HG03196 (cell line): ENCODE measurements around the gene SUCLA2.
"Not testable (repeated sequence)": the region's sequence is repeated elsewhere in the genome, so short reads cannot be mapped to it uniquely, and the experiment has no call there.

Experiments used
- ATAC-seq: cut with Tn5 transposase; IDR thresholded peaks from one replicate; pipeline ENCODE4 v1.9.1; 2021; ENCODE audit not compliant: unreplicated experiment

Gene SUCLA2

DNA sequence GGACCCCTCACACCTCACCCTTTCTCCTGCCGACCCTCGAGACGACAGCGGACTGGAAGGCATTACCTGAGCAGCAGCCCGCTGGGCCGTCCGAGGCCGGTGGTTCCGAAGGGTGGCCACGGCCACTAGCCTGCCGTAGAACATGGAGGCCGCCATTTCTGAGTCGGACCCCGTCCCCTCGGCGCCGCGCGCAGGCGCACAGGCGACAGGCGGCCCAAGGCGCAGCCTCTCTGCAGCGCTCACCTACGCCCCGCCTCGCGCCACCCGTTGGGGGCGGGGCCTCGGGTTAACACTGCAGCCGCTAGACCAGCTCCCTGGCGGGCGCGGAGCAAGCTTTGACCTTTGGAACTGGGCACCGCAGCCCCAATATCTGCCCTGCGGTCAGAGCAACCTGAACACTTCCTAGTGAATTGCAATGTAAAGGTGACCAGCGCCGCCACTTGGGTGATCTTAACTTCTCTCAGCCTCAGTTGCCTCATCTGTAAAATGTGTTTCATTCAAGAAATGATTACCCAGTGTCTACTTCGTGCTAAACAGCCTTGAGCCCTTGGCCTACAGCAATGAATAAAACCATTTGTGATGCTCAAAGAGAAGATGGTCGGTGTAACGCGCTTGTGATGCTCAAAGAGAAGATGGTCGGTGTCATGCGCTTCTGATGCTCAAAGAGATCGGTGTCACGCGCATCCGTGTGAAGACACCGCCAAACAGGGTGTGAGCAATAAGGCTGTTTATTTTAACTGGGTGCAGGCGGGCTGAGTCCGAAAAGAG is at the start of gene SUCLA2:
Gene SUCLA2, minus strand, starts transcription at position 160 of the 768 bp plus-strand sequence. Its CDS starts 4 bp downstream, at position 156.
- peak; percentile 99 for ATAC-seq

DNA sequence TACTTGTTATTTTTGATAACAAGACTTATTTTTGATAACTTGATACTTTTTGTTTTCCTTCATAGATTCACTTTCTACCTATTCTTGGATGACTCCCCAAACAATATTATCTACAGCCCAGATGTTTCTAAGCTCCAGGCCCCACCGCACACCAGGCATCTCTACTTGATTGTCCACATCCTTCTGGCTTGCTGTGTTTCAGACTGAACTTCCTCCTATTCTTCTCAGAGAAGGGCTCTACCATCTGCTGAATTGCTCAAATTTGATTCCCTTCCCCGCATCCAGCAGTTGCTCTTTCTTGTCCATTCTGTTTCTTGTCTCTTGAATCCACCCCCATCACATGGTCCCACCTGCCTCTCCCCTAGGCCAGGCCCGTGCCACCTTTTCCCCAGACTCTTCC is 49.5 kb upstream of the SUCLA2 start:
- ATAC-seq: no peak

DNA sequence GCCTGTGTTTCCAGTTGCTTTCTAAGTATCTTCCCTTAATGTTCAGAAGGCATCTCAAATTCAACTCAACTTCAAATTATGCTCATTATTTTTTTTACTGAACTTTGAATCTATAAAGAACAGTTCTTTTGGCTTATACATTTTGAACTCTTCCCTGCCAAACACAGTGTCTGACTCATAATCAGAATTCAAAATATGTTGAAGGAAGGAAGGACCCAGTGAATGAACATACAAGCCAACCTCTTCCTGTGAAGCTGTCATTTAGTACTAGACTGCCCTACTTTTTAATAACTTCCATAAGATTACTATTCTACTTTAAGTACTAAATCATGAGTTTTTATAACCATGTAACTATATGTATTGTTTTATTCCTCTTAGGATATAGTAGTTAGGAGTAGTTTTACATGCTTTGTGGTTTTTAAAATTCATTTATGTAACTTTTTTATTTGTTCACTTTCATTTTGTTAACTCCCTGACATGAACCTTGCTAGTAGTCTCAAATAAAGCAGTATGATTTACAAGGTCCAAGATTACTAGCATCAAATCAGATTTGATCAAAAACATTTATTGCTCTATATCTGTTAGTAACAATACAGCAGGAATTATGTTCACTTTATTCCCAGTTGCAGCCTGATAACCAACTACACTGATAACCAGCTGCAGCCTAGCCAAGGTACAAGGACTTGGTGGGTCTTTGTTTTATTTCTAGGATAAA is 42.9 kb upstream of the SUCLA2 start:
- no peak for ATAC-seq

DNA sequence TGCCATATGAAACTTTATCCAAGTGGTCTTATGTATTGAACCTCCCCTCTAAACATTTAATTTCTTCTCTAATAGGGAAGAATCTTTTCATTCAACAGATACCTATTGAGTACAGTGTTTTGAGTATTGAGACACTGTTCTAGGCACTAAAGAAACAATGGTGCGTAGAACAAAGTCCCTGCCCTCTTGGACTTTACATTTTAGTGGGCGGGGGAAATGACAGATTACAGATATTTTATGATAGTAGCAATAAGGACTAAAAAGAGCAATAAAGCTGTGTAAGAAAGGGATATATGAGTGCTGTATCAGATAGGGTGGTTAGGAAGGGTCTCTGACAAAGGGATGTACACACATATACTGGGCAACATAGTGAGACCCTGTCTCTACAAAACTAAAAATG is 41.8 kb upstream of the SUCLA2 start:
- no peak for ATAC-seq

DNA sequence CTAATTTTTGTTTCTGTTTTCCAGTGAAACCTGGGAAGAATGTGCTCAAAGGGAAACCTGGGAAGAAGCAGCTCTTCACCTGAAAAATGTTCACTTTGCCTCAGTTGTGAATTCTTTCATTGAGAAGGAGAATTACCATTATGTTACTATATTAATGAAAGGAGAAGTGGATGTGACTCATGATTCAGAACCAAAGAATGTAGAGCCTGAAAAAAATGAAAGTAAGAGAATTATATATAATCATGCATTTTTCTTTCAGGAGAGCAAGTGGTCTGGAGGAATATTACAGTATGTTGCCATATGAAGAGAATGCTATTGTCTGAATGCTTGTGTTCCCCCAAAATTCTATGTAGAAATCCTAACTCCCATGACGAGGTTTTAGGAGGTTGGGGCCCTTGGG is 39.8 kb upstream of the SUCLA2 start:
- ATAC-seq: no peak

DNA sequence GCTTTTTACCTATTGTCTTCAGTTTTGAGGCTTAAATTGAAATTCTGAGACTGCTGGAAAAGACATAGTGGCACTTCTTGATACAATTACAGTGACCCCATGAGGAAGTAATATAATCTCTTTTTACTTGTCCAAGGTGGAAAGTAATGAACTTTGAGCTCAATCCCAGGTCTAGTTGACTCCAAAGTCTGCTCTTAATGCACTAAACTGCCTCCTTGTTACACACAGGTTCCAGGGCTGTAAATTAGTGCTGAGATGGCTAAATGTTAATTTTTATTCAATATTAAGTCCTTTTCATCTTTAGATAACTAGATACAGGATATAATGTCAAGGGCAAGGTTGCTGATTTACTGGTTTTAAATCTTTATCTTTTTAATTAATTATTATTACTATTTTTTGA is 39.0 kb upstream of the SUCLA2 start:
- no peak for ATAC-seq

DNA sequence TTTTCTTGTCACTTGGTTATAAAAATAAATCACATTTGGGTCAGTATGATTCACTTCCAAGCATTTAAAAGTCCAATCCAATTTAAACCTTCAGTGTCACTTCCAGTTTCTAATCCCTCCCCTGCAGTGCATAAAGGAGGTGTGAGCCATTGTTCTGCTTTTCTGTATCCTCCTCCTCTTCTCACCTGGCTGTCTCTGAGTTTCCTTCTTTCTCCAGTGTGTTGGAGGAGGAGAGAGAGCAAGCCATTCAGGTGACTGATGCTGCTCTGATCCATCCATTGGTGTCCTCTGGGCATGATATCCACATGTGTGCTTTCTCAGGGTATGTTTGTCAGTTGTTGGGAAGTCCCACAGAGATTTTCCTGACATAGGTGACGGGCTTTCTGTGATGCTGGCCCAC is 37.7 kb upstream of the SUCLA2 start:
- no peak for ATAC-seq

DNA sequence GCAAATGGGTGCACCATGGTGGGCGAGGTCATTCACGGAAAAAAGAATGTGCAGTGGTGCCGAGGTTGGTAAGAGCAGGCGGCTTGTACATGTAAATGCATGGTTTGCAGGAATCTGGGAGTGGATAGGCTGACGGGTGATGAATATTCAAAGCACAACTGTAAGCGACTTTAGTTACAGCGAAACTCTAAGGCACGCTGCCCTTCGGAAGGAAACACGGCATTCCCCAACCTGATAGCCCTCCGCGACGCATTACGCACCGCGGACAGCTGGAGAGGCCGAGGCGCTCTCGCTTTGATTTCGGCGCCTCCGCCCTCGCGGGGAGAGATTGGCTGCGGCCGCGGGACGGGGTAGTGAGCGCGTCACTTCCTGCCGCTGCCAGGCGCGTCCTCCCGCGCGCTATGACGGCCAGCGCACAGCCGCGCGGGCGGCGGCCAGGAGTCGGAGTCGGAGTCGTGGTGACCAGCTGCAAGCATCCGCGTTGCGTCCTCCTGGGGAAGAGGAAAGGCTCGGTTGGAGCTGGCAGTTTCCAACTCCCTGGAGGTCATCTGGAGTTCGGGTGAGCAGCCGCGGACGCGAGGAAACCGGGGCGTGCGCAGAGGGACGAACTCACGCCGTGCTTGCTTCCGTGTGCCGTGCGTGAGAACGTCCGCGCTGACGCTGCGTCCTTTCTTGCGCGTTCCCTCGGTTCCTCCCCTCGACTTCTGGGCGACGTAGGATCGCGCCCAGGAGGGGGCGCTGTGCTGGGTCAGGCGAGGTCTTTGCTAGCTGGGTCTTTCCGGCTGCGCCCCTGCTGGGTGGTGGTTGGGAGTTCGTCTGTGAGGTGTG is 36.5 kb upstream of the SUCLA2 start, which contains the start of gene NUDT15:
Gene NUDT15, plus strand, starts transcription at position 381 of the 828 bp plus-strand sequence. Its CDS starts 21 bp downstream, at position 402.
- peak; percentile 93 for ATAC-seq

DNA sequence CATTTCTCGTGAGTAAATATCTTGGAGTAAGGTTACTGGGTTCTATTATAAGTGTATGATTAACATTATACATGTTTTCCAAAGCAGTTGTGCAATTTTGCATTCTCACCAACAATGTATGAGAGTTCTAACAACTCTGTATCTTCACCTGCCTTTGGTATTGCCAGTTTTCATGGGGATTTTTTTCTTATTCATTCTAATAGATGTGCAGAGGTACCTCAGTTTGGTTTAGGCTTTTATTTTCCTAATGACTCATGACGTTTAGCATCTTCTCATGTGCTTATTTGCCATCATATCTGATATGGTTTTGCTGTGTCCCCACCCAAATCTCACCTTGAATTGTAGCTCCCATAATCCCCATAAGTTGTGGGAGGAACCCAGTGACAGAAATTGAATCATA is 28.8 kb upstream of the SUCLA2 start:
- ATAC-seq: no peak

DNA sequence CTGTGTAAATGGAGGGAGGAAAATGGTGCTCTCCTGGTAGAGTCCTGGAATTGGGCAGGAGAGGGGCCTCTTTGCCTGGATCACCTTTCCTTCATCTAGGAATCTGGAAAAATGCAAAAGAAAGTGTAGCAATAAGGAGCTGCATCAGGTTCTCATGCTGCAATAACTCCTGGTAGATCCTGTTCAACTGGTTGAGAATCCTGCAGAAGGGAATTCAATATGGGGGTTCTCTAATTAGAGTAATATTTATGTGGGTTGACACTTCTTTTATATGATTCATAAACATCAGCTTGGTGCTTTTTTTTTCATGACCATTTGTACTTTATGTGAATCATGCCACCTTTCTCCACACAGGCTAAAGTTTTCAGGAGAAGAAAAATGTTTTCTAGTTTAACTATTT is 27.0 kb upstream of the SUCLA2 start:
- ATAC-seq: no peak

DNA sequence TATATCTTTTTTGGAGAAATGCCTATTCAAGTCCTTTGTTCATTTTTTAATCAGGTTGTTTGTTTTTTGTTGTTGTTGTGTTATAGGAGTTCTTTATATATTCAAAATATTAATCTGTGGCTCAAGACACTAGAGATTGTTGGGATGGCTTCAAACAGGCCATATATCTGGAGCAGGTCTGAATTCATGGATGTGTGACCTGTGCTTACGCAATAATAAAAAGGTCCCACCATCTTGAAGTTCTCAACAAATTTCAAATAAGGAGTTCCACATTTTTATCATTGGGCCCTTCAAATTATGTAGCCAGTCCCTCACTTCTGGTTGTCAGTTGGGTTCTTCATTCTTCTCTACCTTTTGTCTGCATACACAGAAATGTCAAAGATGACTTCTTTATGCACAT is 18.7 kb upstream of the SUCLA2 start:
- ATAC-seq: no peak

DNA sequence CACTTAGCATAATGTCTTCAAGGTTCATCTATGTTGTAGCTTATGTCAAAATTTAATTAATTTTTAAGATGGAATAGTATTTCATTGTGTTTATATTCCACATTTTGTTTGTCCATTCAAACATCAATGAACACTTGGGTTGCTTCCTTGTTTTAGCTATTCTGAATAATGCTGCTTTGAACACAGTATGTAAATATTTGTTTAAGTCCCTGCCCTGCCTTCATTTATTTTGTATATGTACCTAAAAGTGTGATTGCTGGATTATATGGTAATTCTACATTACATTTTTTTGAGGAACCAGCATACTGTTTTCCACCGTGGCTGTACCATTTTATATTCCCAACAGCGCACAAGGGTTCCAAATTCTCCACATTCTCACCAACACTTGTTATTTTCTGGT is 17.6 kb upstream of the SUCLA2 start:
- ATAC-seq: no peak

DNA sequence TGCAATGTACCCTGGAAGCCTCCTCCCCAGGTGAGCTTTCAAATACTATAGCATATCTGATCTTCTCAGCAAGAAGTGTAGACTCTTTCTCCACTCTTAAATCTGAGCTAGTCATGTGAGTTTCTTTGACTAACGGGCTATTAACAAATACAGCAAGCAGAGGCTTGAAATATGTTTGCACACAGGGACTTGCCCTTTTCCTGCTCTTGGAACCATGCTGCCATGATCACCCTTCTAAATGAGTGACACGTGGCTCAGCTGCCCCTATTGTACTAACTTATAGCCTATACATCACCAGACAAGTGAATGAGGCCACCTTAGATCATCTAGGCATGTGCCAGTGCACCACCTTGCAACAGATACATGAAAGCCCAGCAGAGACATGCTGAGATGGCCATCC is 13.3 kb upstream of the SUCLA2 start:
- no peak for ATAC-seq

DNA sequence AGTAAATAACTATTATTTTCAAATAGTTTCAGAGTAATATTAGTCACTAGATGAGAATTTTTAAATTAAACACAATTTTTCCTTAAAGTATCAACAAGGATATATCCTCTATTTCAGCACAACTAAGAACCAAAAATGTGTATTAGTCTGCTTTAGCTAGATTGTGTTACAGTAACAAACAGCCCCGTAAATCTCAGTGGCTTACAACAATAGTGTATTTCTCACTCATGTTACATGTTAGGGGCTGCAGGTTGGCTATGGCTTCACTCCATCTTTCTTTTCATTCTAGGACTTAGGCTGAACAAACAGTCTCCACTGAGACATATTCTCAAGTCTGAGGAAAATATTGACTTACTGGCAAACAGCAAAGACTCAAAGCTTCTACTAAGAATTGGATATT is 11.6 kb upstream of the SUCLA2 start:
- ATAC-seq: no peak

DNA sequence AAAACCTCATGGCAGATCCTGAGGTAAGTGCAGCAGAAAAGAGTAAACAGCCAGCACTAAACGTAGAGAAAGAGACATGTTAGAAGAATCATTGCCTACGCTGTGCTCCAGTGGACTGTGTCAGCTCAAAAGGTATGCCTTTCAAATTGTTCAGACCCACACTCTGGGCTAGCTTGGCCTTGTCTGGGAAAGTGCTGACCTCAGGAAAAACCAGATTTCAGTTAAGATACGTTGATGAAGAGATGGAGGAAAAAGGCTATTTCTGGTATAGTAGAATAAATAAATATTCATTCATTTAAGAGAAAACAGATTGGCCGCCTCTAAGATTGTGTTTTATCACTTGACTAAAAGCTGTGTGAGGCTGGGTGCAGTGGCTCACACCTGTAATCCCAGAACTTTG is 9.6 kb upstream of the SUCLA2 start:
- ATAC-seq: no peak

DNA sequence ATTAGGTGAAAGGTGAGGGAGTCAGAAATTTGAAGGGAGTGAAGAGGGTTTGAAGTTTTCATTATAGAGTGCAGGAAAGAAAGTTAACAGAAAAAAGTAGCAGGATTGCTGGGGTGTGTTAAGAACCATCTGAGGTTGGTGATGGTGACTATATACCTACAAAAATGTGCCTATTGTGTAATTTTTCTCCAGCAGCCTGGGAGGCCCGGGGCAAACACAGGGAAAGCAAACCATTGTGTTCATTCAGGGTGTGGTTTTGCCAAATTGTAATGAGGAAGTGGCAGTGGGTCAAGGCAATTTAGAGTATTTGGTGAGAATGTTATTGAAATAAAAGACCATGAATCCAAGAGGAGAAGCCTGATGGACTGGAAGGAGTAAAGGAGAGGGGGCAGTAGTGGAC is 8.2 kb upstream of the SUCLA2 start:
- no peak for ATAC-seq

DNA sequence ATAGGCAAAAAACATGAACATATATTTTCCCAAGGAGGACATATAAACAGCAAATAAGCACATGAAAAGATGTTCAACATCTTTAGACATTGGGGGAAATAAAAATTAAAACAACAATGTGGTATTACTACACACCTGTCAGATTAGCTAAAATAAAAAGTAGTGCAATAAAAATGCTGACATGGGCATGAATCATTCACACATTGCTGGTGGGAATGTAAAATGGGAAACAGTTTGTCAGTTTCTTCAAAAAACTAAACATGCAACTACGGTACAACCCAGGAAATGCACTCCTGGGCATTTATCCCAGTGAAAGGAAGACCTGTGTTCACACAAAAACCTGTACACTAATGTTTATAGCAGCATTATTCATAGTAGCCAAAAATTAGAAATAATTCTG is 5.3 kb upstream of the SUCLA2 start:
- ATAC-seq: no peak

DNA sequence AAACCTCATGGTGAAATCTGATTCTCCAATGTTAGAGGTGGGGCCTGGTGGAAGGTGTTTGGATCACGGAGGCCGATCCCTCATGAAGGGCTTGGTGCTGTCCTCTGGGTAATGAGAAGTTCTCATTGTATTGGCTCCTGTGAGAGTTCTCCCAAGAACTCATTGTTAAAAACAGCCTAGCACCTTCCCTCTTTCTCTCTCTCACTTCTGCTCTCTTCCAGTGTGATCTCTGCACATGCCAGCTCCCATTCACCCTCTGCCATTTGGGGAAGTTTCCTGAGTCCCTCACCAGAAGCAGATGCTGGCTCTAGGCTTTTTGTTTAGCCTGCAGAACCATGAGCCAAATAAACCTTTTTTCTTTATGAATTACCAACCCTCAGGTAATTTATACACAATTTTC is 3.1 kb upstream of the SUCLA2 start:
- no peak for ATAC-seq

DNA sequence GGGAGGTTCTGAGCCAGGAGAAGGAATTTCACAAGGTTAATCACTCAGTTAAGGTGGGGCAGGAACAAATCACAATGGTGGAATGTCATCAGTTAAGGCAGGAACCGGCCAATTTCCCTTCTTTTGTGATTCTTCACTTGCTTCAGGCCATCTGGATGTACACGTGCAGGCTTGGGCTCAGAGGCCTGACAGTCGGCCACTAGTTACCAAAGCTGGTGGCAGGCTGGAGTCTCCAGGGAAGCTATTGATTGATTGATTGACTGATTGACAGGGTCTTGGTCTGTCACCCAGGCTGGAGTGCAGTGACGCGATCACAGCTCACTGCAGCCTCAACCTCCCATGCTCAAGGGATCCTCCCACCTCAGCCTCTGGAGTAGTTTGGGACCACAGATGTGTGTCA is 926 bp upstream of the SUCLA2 start:
- not testable (repeated sequence) for ATAC-seq

DNA sequence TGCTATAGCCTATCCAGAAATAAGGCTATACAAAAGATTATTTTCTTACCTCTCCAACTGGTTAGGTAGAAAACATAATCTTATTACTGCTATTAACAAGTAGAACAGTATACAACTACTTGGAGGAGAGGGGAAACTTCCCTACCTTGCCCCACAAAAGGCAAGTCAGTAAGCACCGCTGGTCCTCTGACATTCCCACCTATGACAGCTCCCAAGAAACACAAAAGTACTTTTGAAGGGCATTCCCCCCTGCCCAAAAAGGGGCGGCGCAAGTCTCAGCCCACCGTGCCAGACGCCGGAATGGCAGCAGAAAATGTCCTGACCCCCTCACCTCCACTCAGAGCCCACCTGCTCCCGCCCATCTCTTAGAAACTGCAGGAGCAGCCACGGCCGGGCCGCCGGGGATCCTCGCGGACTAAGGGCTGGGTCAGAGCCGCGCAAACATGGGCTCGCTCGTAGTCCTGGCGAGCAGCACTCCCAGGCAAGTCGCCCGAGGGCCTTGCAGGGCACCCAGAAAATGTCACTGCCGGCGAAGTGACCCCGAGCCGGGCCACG is 437 bp downstream of the SUCLA2 start:
- peak; percentile 25 for ATAC-seq

DNA sequence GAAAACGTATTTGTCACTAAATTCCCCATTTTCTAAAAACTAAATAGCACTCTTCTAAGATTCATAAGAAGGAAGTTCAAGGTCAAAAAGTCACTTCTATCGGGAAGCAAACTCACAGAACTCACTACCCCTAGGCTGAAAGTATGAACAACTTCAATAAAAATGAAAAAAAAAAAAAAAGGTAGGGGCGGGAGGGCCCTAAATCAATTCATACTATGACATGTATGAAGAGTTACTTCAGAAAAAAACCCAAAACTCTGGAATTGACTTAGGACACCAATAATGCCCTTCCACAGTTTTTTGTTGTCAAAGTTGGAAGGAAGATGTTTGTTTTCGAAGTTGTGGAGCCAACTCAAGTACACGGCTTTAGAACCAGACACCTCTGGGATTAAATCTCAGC is 1.1 kb downstream of the SUCLA2 start:
- ATAC-seq: no peak
